HG03342 (cell line): ENCODE data around the gene RPN2.

Experiments used
- ATAC-seq: cut with Tn5 transposase; IDR thresholded peaks from one replicate; pipeline ENCODE4 v1.9.1; 2021; ENCODE audit warnings: mild to moderate bottlenecking, moderate library complexity; ENCODE audit not compliant: unreplicated experiment

RPN2 gene

DNA sequence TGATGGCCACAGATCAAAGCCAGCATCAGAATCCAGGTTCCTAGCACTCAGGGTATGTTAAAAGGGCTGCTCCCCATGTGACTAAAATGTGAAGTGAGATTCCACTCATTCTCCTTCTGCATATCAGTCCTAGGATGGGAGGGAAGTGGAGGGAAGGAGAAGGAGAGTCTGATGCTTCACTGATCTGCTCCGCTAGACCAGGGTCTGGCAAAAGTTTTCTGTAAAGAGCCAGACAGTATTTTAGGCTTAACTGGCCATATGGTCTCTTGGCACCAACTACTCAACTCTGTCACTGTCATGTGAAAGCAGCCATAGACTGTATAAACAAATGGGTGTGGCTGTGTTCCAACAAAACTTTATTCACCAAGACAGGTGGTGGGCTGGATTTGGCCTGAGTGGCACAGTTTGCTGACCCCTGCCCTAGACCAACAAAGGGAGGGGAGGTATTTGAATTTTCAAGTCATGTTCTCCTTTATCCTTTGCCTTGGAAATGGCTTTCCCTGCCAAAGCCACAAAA is 59.9 kb downstream of the RPN2 start:
- no peak for ATAC-seq

DNA sequence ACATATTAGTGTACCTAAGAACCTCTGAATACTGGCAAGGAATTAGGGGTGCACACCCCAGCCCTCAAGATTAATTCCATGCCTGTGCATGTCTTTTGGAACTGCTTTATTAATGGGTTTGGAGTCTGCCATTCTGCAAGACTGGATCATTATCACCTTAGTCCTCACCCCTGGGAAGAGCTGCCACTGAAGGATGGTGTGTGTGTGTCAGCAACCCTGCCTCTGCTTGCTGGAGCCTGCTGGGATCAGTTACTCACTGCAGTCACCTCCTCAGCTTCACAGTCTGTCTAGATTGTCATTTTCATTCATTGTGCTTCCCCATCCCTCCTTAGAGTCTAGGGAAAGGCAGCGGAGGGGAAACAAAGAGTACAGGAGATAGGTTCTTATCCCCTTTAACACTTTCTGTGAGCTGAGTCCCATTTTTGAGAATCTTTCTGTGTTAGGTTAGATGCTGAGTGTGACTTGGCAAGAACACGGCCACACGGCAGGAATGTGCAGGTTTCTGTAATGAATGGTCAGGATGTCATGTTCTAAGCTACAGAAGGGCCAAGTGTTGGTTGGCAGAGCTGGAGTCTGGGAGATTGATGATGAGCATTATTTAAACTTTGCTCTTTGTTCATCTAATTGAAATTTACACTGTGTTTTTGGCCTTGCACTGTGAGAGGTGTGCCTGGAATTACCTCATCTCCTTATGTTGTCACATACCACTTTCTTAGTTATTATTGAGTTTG is 61.4 kb downstream of the RPN2 start:
- ATAC-seq, result no peak

DNA sequence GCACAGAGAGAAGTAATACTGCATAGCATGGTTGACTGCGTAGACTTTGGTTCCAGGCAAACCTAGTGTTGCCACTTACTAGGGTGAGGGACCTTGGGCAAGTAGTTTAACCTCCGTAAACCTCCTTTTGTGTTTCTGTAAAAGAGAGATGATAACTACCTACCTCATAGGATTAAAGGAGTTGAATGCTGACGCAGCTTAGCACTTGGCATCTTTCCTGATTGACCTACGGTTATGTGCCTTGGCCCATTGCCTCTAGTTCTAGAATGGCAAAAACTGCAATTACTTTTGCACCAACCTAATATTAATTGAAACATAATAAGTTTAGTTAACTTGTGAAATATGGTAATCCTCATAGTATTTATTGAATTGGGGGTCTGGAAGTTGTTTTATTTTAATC is 63.4 kb downstream of the RPN2 start:
- no peak for ATAC-seq

DNA sequence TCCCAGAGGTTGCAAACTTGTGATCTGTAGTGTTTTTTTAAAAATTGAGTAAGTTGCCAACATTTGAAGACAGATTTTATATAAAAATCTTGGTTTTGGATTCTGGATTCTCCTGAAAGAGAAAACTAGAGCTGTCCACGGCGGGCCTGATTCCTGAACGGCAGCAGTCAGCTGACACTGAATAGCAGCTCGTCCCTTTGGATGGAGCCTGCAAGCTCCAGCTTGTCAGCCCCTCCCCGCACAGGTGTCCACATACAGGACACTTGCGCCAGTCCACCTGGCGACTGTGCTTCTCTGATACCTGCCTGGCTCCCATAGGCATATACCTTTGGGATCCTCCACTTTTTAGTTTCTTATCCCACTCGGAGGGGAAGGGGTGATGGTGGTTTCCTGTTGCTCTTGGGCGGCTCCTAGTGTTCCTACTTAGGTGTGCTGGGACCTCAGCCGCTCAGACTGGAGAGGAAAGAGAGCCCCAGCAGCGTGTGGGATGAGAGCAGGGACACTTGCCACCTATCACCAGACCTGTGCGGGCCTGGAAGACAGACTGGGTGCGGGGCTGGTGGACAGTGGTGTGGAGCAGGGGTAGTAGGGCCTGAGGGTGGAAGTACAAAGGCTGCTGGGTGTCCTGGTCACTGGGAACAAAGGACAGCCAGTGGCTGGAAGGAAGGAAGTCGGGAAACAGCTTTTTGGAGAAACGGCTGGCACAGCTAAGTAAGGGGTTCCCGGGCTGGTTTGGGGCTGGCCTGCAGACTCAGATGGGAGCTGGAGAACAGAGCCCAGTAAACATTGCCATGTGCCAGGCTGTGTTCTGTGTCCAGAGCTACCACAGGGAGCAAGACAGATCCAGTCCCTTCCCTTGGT is 64.2 kb downstream of the RPN2 start:
- ATAC-seq, result no peak

DNA sequence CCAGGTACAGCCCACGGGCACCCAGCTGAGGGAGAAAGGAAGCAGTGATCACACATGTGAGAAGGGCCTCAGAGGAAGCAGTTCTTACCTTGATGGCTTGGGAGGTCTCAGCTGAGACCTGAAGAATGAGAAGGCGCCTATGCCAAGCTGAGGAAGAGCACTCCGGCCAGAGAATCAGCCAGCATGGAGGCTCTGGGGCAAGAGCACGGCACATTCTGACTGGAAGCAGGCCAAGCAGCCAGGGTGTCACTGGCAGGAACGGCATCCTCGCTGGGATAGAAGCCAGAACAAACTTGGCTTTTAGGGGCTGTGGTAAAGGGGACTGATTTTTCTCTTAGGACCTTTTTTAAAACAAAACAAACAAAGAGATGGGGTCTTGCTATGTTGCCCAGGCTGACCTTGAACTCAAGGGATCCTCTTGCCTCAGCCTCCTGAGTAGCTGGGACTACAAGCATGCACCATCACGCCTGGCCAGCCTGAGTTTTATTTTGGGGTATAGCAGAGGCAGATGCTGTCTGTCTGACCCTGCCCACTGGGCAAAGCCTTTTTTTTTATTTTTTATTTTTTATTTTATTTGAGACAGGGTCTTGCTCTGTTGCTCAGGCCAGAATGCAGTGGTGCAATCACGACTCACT is 64.9 kb downstream of the RPN2 start:
- ATAC-seq, result no peak

DNA sequence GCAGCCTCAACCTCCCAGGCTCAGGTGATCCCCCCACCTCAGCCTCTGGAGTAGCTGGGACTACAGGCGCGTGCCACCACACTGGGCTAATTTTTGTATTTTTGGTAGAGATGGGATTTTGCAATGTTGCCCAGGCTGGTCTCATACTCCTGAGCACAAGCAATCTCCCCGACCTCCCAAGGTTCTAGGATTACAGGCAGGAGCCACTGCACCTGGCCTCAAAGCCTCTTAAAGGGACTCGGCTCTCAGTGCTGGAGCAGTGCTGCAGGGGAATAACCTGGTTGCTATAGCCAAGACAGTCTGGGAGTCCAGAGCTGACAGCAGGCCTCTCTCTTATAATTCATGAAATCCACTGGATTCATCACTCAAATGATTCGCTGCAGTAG is 65.4 kb downstream of the RPN2 start:
- no peak for ATAC-seq

DNA sequence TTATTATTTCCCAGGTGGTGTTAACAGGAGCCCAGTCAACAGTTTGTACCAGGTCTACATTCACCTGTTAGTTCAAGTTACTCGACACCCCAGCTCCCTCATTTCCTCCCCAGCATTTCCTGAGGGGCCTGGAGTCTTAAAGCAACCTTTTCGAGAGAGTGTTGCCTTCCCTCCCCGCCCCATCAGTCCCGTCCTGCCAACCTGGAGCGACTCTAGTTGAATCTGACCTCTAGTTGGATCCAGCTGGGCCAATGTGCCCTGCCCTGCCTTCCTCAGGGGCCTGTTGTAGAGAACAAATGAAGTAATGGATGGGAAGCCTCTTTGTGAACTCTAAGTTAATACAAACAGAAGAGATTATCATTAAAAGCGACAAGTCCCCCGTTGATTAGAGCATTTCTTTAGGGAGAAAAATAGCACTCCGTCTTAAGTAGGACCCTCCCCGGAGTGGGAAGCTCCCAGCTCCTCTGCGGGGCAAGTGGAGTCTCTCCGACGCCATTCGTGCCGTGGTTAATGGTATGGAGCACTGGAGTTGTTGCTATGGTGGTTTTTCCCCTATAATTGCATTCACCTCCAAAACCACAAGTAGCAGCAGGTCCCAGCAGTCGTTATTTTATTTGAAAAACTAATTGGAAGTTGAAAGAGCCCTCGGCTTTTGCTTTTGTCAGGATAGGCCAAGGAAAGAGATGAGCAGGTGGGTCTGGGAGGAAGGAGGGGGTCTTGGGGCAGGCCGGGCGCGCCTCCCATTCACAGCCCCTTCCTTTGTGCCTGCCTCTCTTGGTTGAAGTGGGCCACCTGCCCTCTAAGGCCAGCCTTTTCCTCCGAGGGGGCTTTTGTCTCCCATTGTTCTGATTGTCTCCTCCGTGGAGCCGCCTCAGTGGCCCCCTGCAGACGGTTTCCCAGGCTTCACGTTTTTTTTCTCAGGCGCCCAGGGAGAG is 66.4 kb downstream of the RPN2 start:
- ATAC-seq, result no peak

DNA sequence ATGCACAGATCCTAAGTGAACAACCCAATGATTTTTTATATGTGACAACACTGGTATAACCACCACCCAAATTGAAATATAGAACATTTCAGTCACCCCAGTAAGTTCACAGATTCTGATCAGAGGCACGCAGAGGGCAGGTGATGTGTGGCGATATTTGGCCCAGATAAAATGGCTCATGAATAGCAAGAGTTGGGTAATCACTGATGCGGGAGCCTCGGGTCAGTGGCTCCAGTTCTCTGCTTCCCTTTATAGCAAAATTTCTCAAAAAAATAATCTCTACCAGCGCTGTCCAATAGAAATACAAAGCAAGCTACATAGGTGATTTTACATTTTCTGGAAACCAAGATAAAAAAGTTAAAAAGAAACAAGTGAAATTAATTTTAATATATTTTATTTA is 67.6 kb downstream of the RPN2 start:
- no peak for ATAC-seq

DNA sequence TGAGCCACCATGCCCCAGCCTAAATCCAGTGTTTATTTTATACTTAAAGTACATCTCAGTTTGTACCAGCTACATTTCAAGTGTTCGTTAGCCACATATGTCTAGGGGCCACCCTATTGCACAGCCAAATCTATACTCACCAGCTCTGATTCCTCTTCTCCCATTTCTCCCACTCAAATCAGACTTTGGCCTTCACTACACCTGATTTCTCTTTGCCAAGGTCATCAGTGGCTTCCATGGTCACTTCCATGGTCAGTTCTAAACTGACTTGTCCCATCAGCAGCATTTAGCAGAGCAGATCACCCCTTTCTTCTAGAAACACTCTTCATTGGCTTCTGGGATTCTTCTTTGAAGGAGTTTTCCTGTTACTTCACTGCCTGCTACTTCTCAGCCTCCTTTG is 68.4 kb downstream of the RPN2 start:
- no peak for ATAC-seq

DNA sequence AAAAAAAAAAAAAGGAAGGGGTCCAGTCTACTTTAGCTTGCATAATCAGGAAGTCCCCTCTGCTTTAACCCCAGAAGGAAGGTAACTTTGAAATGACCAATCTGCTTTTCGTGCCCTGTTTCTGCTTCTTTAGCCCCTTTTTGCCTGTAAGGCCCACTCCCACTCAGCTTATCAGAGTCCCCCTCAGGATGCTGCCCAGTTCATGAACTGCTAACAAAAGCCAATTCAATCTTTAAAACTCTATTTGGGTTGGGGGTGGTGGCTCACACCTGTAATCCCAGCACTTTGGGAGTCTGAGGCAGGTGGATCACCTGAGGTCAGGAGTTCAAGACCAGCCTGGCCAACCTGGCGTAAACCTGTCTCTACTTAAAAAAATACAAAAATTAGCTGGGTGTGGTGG is 70.2 kb downstream of the RPN2 start:
- no peak for ATAC-seq

DNA sequence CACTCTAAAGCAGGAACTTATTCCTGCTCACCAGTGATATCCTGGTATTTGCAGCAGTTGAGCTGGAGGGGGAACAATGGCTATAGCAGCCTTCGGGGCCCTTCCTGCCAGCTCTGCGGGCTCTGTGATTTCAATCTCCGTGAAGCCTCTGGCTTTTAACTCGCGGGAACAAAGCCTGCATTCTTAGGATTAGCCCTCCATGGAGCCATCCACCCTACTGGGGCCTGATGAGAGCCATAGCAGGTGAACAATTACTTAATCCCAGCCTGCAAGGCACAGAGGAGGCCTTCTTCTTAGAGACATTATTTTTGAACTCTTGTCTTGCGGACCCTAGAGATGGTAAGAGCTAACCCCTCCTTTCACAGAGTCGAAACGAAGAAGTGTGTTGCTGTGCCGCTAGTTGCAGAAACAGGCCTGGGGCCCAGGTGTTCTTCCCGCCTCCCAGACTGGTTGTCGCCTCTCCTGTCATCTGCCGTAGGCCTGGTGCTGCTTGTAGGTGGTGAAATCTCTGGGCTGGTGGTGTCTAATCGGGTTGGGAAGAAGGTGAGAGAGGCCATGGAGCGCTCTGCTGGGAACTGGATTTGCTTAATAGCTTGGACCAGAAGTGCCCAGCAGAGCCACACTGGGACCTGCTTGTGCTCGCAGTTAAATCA is 72.8 kb downstream of the RPN2 start:
- ATAC-seq, result no peak

DNA sequence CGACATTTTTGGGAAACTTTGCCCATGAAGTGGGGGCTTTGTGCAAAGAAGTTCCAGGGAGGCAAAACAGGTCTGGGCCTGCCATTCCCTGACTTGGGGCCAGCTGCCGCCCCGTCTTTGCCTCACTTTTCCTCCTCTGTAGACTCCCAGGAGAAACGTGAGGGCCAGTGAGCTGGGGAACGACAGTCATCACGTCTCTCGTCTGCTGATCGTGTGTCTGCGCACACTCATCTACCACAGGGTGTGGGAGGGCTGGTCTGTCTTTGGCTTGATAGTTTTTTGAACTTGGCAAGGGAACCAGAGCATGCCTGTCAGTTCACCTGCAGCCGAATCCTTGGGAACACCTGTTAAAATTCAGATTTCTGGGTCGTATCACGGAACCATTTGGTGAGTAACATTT is 74.0 kb downstream of the RPN2 start:
- ATAC-seq, result no peak

DNA sequence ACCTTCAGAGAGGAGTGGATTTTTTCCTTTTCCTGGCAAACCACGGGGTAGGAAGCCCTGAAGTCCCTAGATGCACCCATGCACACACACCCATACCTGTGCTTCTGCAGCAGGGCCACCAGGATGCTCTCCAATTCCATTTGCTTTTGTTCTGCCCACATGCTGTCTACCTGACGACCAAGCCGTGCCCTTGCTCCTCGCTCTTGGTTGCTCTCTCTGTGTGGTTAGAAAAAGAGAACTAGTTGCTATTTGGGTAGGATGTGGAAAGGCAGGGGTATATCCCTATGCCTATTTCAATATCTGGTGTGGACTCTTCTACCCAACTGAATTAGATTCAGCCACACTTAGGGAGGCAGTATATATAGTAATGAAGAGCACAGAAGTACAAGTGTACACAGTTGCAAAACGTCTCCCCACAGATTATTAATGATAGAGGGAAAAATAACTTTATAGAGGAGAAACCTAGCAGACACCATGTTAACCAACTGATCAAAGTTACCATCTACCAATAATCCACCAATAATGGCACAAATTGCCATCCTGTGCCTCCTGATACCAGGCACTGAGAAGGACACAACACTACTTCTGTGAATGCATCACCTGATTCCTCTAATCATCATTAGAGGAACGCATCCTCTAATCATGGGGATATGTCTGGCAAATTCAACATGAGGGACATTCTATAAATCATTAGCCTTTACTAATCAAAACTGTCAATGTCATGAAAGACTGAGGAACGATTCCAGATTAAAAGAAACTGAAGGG is 75.2 kb downstream of the RPN2 start:
- ATAC-seq, result no peak

DNA sequence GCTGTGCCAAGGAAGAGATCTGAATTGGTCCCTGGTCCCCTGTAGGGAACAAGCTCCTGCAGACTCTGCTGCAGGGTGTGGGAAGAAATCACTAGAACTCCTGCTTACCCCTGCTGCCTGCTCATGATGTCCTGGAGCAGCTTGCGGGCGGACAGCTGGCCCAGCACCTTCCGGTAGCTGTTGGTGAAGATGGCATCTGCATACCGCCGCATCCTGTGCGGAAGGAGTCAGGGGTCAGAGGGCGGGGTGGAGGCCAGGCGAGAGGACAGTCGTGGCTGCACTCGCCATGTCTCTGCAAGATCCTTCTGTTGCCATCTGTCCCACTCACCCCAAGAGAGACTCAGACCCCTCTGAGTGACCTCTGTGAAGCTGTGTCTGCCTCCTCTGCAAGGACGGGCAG is 77.2 kb downstream of the RPN2 start:
- ATAC-seq, result no peak

DNA sequence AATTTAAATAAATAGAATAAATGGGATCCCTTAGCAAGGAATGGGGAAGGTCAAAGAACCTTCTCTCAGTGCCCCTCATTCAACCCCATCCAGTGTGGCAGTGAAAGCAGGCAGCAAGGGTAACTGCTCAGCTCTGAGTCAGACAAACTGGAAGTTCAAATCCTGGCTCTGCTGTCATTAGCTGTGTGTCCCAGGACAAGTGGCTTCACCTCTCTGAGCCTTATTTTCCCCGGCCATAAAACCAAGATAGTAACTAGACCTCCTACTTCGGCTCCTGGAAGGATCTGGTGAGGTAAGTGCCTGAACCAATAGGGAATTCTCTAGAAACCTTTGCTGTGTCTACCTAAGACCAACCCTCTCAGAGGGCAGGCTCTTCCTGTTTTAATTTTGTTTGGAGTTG is 78.4 kb downstream of the RPN2 start:
- ATAC-seq, result no peak

DNA sequence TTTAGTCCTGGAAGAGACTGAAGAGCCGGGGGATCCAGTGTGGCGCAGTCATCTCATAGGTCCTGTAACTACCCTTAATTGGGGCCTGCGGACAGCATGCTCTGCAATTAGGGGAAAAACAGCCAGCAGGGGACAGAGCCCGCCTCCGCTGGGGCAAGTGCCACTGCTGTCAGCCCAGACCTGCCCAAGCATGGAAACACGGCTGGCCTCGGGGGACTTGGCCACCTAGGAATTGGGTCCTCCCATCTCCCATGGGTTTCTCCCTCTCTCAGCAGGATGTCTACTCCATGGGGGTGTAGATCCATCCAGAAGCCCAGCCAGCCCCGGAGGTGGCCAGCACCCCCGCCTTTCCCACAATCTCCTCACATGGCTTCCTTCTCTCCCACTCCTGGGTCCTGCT is 78.9 kb downstream of the RPN2 start:
- no peak for ATAC-seq

DNA sequence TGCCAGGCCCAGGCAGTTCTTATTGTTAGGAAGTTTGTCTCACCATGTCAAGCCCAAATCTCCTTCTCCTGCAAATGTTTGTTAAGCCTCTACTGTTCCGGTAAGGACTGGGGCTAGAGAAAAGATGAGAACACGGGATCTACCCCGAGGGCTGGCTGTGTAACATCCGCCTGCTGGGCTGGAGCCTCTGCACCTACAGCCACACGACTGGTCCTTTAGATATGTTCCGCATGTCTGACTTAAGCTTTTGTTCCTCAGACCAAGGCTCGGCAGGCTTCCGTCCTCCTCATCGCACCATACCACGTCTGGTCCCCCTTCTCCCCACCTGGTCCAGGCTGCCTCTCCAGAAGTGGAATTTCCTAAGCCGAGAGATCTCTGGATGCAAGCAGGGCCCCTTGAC is 79.9 kb downstream of the RPN2 start:
- ATAC-seq, result no peak

DNA sequence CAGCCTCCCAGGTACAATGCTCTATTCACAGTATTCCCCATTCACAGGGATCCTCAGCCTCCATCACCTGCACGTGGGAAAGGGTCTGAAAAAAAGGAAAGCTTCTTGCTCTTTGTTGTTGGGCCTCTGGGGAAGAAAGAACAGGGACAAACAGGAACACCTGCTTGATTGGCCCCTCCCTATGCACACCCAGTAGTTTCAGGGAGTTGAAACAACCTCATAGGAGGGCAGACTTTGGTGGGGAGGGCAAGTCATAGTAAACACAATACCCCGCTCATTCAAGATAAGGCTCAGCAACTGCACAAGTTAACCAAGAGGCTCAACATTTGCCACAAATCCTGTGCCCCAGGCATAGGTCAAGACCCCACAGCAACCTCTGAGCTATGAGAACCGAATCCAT is 80.7 kb downstream of the RPN2 start:
- no peak for ATAC-seq

DNA sequence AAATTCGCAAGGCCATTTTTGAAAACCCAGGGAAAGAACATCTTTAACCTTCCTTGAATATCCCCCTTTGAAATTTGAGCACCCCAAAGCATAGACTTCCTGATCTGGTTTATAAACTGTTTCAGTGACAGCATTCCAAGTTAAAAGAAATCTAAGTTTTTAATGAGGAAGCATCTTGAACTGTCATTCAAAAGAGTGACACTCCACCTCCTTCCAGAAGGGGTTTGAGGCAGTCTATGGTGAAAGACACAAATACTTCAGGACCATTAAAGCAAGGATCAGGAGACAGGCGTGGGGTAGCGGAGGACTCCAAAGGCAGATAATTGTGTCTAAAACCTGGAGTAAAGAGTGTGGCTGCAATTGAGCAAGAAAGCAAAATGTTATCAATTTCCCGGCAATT is 81.8 kb downstream of the RPN2 start:
- ATAC-seq, result no peak
